ENCODE results near the gene NINL.
A peak's percentile ranks its signal among the peaks of the same experiment; 100 is the strongest.
"Not testable (repeated sequence)": the region's sequence is repeated elsewhere in the genome, so short reads cannot be mapped to it uniquely, and the experiment has no call there.

NINL gene

GRCh38 chr20:25503051-25503639 lies 82.2 kb downstream of the NINL start:
- not testable (repeated sequence) for H3K36me3 Mint-ChIP-seq; H3K9me3 Mint-ChIP-seq; H3K27ac Mint-ChIP-seq; ATAC-seq (replicated peaks); H3K4me3 Mint-ChIP-seq; DNase-seq; H3K4me1 Mint-ChIP-seq
- peaks cover 0 to 13% of the 10 kb centered on the region in 2 donors for H3K27me3 Mint-ChIP-seq

GRCh38 chr20:25500880-25501351 lies 84.4 kb downstream of the NINL start:
- no peak for DNase-seq
- Mint-ChIP-seq H3K27ac (no peak overlapping the region), H3K4me3 (no peak overlapping the region), H3K9me3 (no peaks in the 10 kb centered on the region), H3K36me3 (no peaks in the 10 kb centered on the region), H3K4me1 (no peaks in the 10 kb centered on the region), H3K27me3 (peaks cover 0 to 13% of the 10 kb centered on the region in 2 donors)
- no peak for ATAC-seq (replicated peaks)

GRCh38 chr20:25499855-25500434 lies 85.4 kb downstream of the NINL start:
- Mint-ChIP-seq H3K9me3 (no peaks in the 10 kb centered on the region), H3K4me3 (no peak overlapping the region), H3K4me1 (no peaks in the 10 kb centered on the region), H3K36me3 (no peaks in the 10 kb centered on the region), H3K27ac (peak overlapping the region; percentile 22), H3K27me3 (peaks cover 0 to 6% of the 10 kb centered on the region in 2 donors)
- ATAC-seq (replicated peaks) (no peak), DNase-seq (no peak)

GRCh38 chr20:25499031-25499430 lies 86.3 kb downstream of the NINL start:
- H3K27me3 Mint-ChIP-seq = no peaks in the 10 kb centered on the region
- no peaks in the 10 kb centered on the region for H3K36me3 Mint-ChIP-seq
- ATAC-seq (replicated peaks) (no peak), DNase-seq (no peak)
- H3K4me3 Mint-ChIP-seq = no peak overlapping the region
- H3K27ac Mint-ChIP-seq = no peak overlapping the region
- no peaks in the 10 kb centered on the region for H3K9me3 Mint-ChIP-seq
- H3K4me1 Mint-ChIP-seq = no peaks in the 10 kb centered on the region

GRCh38 chr20:25498280-25498606 lies 87.1 kb downstream of the NINL start:
- DNase-seq (no peak), ATAC-seq (replicated peaks) (no peak)
- Mint-ChIP-seq H3K36me3 (no peaks in the 10 kb centered on the region), H3K9me3 (no peaks in the 10 kb centered on the region), H3K27me3 (no peaks in the 10 kb centered on the region), H3K4me3 (no peak overlapping the region), H3K4me1 (no peaks in the 10 kb centered on the region), H3K27ac (no peak overlapping the region)

GRCh38 chr20:25497586-25498279 lies 87.6 kb downstream of the NINL start:
- no peak for ATAC-seq (replicated peaks)
- H3K4me1 Mint-ChIP-seq = no peaks in the 10 kb centered on the region
- no peaks in the 10 kb centered on the region for H3K9me3 Mint-ChIP-seq
- H3K27ac Mint-ChIP-seq = no peak overlapping the region
- DNase-seq = no peak
- H3K36me3 Mint-ChIP-seq = no peaks in the 10 kb centered on the region
- no peaks in the 10 kb centered on the region for H3K27me3 Mint-ChIP-seq
- no peak overlapping the region for H3K4me3 Mint-ChIP-seq

- Mint-ChIP-seq H3K9me3 (no peaks in the 10 kb centered on the region), H3K4me3 (no peak overlapping the region), H3K27ac (no peak overlapping the region), H3K27me3 (no peaks in the 10 kb centered on the region), H3K36me3 (no peaks in the 10 kb centered on the region), H3K4me1 (no peaks in the 10 kb centered on the region)
- DNase-seq (no peak), ATAC-seq (replicated peaks) (no peak)
Measured at GRCh38 chr20:25496968-25497401, 88.3 kb downstream of the NINL start.

- Mint-ChIP-seq H3K36me3 (no peaks in the 10 kb centered on the region), H3K9me3 (no peaks in the 10 kb centered on the region), H3K4me1 (no peaks in the 10 kb centered on the region), H3K27me3 (peaks cover 0 to 3% of the 10 kb centered on the region in 2 donors), H3K27ac (no peak overlapping the region), H3K4me3 (no peak overlapping the region)
- no peak for ATAC-seq (replicated peaks)
- no peak for DNase-seq
Measured at GRCh38 chr20:25496165-25496967, 89.0 kb downstream of the NINL start.

GRCh38 chr20:25495189-25495824 lies 90.0 kb downstream of the NINL start:
- H3K9me3 Mint-ChIP-seq = no peaks in the 10 kb centered on the region

GRCh38 chr20:25494506-25495188 lies 90.7 kb downstream of the NINL start:
- Mint-ChIP-seq H3K36me3 (no peaks in the 10 kb centered on the region), H3K4me1 (no peaks in the 10 kb centered on the region), H3K27ac (no peak overlapping the region), H3K27me3 (peaks cover 0 to 8% of the 10 kb centered on the region in 2 donors), H3K4me3 (no peak overlapping the region), H3K9me3 (no peaks in the 10 kb centered on the region)
- ATAC-seq (replicated peaks) (no peak), DNase-seq (no peak)

More at GRCh38 chr20:25495189-25495824, 90.0 kb downstream of the NINL start:
- no peak overlapping the region for H3K27ac Mint-ChIP-seq
- DNase-seq (no peak), ATAC-seq (replicated peaks) (no peak)
- no peaks in the 10 kb centered on the region for H3K4me1 Mint-ChIP-seq
- peaks cover 0 to 8% of the 10 kb centered on the region in 2 donors for H3K27me3 Mint-ChIP-seq
- H3K4me3 Mint-ChIP-seq = no peak overlapping the region
- H3K36me3 Mint-ChIP-seq = no peaks in the 10 kb centered on the region

- no peak for ATAC-seq (replicated peaks)
- H3K27ac Mint-ChIP-seq = no peak overlapping the region
- H3K4me3 Mint-ChIP-seq = no peak overlapping the region
- H3K9me3 Mint-ChIP-seq = no peaks in the 10 kb centered on the region
- DNase-seq = no peak
- peaks cover 0 to 8% of the 10 kb centered on the region in 2 donors for H3K27me3 Mint-ChIP-seq
- H3K4me1 Mint-ChIP-seq = no peaks in the 10 kb centered on the region
- no peaks in the 10 kb centered on the region for H3K36me3 Mint-ChIP-seq
Measured at GRCh38 chr20:25493748-25494505, 91.4 kb downstream of the NINL start.

GRCh38 chr20:25493137-25493536 lies 92.2 kb downstream of the NINL start:
- Mint-ChIP-seq H3K4me3 (no peak overlapping the region), H3K36me3 (no peaks in the 10 kb centered on the region), H3K9me3 (no peaks in the 10 kb centered on the region), H3K27ac (no peak overlapping the region), H3K27me3 (peaks cover 0 to 8% of the 10 kb centered on the region in 2 donors), H3K4me1 (no peaks in the 10 kb centered on the region)
- no peak for ATAC-seq (replicated peaks)
- no peak for DNase-seq

GRCh38 chr20:25491446-25492038 lies 93.8 kb downstream of the NINL start:
- H3K36me3 Mint-ChIP-seq = no peaks in the 10 kb centered on the region
- peaks cover under 1% of the 10 kb centered on the region in 2 donors for H3K4me1 Mint-ChIP-seq
- DNase-seq = no peak
- H3K27me3 Mint-ChIP-seq = peaks cover 0 to 8% of the 10 kb centered on the region in 2 donors
- H3K27ac Mint-ChIP-seq = no peak overlapping the region
- H3K9me3 Mint-ChIP-seq = no peaks in the 10 kb centered on the region
- H3K4me3 Mint-ChIP-seq = no peak overlapping the region
- ATAC-seq (replicated peaks) = no peak

All from stimulated activated naive B cell treated with anti-CD40 and anti-IgM and Interleukin-4, amounts not matched to agents 10 μg/mL and 1 μg/mL and 100 μg/mL, for 72 hours (primary cell).